Tibial nerve (tissue), 4 donors: ENCODE measurements around the gene CGNL1.

Experiments used
- CTCF ChIP-seq, 5 experiments: fragments of 200-600 bp in 3 of 5; fragments of 450-650 bp in 2 of 5; sonication (generic) in 3 of 5; IDR thresholded peaks; one replicate each; pipeline ENCODE4 v1.5.1; 2016 to 2019; ENCODE audit warnings: antibody characterized with exemption in 5 of 5, mild to moderate bottlenecking in 3 of 5, moderate library complexity in 2 of 5
- EP300 ChIP-seq, 2 donors: sonication (generic); formaldehyde crosslinking; IDR thresholded peaks; one replicate each; pipeline ENCODE4 v1.6.1; 2017; ENCODE audit warnings: antibody characterized with exemption in 2 of 2, mild to moderate bottlenecking in 1 of 2
- POLR2A ChIP-seq, 2 donors: fragments of 450-650 bp; IDR thresholded peaks; one replicate each; pipeline ENCODE4 v1.6.1; 2017; ENCODE audit warnings: antibody characterized with exemption in 2 of 2, mild to moderate bottlenecking in 2 of 2, moderate library complexity in 2 of 2

- no peak for TF ChIP-seq CTCF (IDR thresholded peaks at IDR 0.05)
- TF ChIP-seq POLR2A (IDR thresholded peaks at IDR 0.05), result no peak
- TF ChIP-seq EP300 (IDR thresholded peaks at IDR 0.05), result peak in 1 of 2 donors; percentile 24
Measured at GRCh38 chr15:57422113-57422754, 45.9 kb downstream of the CGNL1 start.
